ENCODE data around the gene POU3F3.

The POU3F3 gene

DNA sequence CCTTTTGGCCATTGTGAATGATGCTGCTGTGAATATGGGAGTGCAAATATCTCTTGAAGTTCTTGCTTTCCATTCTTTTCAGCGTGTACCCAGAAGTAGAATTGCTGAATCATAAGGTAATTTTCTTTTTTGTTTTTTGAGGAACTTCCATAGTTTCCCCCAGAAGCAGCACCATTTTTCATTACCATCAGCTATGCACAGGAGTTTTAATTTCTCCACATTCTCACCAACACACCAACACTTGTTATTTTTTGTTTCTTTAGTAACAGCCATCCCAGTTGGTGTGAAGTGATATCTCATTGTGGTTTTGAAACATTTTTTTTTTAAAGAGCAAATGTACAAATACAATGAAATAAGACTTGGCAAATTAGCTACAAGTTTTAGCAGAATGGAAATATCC lies 21.3 kb downstream of the POU3F3 start:
- DNase-seq (ENCODE audit: low read depth in 2 of 2) = no peak

DNA sequence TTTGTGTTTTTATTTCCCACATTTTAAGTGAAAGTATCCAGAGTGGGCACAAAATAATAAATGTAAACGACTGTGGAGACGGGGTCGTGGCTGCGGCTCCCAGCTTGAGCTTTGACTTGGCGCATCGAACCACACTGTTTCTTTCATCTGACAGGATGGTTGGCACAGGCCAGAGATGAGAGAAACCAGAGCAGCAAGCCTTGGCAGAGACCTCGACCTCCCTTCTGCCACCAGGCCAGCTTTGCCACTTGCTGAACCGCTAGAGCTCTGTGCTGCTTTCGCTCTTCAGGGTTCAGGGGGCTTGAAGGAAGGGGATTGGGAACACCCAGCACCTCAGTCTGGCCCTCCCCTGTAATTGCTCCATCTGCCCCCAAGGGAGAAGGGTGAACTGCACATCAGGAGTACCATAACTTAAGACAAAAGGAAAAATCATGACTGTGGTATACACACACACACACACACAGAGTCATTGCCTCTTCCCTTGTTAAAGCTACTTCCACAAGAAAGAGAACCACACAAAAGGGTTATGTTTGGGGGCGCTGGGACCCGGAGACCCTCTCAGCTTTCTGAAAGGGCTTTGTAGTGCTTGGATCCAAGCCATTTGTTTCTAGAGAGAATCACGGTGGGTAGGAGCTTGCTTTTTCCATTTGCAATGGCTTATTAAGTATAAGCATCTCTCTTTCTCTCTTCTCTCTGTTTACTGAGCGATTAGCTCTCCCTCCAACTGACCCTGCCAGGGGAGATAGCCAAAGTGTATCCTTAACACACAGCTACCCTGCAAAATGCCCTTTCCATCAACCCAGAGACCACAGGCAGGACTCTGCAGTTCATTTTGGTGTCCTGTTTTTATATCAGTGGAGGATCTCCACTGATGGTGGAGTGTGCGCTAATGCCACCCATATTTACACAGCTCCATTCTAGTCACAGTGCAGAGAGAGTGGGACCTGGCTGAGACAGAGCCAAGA lies 23.0 kb downstream of the POU3F3 start:
- DNase-seq (ENCODE audit: low read depth in 2 of 2) = no peak

DNA sequence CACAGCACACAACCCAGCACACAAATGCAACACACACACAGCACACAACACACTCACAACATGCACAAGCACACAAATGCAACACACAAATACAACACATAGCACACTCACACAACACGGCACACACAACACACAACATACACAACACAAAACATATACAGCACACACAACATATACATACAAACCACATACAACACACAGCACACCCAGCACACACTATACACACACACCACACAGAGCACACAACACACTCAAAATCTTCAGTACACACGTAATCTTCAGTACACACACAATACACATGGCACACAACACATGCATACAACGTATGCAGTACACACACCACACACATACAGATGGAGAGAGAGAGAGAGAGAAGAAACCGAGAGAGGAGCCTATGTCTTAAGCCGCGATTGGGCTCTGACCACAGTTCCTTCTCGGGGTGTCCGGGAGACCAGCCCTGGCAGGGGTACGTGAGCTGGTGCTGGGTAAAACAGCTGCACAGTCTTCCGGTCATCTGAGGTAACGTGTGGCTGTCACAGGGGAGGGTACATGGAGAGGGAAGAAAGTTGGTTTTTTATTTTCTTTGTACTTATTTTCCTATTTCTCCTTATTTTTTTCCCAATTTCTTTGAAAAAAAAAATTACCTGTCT lies 25.1 kb downstream of the POU3F3 start:
- DNase-seq (ENCODE audit: low read depth in 2 of 2) = no peak

DNA sequence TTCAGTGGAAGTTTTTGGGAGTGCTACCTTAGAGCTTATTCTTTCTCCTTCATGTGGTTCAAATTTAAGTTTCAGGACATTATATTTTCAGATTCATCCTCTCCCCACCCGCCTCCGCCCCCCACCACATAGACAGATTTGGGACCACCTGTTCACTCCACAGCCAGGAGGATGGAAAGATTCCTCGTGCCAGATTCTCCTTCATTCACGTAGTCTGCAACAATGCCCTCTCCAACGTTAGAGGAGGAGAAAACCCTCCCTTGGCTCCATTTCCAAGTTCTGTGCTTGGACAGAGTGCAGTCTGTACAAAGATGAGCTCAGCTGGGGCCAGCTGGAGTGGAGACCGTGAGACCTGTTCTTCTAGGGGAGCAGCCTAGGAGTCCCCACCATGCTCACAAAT lies 26.2 kb downstream of the POU3F3 start:
- no peak for DNase-seq (ENCODE audit: low read depth in 2 of 2)

DNA sequence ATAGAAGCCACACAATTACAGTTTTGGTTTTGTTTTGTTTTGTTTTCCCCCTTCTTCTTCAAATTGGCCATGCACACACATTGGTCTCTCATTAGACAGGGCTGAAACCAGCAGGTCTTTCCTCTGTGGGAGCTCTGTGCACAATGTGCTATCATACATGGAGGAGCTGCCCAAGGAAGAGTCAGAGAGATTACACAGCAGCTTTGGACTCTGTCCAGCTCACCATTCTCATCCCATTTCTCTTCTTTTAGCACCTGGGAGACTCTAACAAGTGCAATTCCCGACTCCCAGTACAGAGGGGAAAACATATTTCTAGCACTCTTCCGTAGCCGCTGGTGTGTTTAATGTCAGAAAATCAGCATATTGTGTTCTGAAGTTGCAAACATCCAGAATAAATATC lies 29.4 kb downstream of the POU3F3 start:
- DNase-seq (ENCODE audit: low read depth in 2 of 2) = no peak

DNA sequence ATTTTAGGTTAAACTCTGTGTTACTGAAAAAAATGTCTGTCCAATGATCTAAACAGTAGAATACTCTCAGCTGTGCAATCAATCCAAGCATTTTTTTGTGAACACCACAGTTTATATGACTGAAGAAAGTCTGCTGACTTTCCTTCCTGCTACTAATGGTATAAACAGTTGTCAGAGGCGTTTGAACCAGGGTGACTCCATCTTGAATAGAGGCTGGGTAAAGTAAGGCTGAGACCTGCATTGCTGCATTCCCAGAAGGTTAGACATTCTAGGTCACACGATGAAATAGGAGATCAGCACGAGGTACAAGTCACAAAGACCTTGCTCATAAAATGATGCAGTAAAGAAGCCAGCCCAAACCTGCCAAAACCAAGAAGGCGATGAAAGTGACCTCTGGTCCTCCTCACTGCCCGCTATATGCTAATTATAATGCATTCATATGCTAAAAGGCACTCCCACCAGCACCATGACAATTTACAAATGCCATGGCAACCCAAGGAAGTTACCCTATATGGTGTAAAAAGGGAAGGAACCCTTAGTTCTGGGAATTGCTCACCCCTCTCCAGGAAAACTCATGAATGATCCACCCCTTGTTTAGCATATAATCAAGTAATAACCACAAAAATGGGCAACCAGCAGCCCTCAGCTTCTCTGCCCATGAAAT lies 31.3 kb downstream of the POU3F3 start:
- no peak for DNase-seq (ENCODE audit: low read depth in 2 of 2)

DNA sequence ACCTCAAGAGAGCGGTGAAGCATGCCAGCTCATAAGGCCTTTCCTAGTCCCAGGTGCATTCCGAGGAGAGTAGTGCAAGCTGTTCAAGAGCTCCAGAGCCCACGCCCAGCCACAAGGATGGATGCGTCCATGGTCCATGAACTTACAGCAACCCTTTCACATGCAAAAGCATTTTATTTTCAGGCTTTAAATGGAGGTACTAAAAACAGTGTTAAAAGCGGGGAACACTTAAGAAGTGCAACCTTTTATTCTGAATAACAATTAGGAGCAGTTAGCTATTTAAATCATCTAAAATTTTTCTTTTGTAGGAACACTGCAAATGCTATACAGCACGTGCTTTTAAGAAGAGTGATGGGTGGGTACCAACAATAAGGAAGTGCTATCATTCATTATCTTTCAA lies 33.8 kb downstream of the POU3F3 start:
- DNase-seq (ENCODE audit: low read depth in 2 of 2) = no peak

DNA sequence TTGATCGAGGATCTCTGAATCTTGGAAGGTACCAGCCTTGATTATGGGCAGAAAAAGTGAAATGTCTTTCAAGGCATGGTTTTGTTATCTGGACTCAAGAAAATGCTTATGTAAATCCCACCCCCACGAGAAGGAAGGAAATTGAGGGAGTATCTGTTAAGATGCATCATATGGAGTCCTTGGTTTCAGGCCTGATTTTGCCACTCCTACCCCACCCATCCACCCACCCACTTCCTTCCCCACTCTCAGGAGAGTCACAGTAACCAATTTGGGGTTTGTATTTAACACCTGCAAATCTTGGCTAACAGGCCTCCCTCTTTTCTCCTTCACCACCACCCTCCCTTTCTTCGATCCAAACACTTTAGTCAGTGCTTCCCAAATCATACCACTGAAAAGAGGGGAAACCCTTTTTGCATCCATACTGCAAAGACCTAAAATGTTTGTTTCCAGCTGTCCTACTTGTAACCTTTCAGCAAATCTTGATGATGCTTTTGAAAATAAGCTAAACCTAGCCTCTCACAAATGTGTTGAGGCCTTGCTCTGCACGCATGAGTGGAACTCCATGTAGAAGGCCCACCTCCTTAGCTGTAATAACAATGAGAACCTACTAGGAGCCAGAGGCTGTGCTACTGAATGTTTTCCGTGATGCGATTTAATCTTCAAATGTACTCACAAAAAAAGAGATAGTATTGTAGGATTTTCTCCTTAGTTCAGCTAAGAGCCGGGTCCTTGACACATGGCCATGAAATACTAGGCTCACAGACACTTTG lies 34.8 kb downstream of the POU3F3 start:
- no peak for DNase-seq (ENCODE audit: low read depth in 2 of 2)

DNA sequence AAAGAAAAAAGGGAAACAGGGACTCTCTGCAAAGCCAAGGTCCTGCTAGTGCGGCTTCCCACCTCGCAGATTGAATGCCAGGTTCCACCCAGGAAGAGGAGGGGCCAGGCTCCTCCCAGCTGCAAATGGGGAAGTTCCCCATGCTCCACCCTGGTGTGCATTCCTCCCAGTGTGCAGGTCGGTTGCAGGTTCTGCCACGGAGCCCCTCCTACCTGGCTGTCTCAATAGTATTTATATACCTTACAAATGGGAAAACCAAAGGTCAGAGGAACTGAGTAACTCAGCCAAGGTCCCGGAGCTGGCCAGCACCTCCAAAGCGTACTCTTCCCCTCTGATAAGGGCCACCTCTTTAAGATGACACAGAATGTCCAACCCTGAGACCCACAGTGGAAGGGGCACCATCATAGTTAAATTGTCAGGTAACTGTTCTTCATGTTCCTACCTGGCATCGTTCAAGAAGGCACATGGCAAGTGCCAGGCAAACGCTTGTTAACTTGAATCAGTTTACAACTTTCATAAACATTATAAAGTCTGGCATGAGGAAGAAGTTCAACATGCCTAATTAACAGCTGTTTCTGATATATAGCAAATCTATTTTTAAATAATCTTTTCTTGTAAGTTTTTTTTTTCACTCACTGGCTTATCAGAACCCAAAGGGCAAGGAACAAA lies 35.5 kb downstream of the POU3F3 start:
- no peak for DNase-seq (ENCODE audit: low read depth in 2 of 2)

DNA sequence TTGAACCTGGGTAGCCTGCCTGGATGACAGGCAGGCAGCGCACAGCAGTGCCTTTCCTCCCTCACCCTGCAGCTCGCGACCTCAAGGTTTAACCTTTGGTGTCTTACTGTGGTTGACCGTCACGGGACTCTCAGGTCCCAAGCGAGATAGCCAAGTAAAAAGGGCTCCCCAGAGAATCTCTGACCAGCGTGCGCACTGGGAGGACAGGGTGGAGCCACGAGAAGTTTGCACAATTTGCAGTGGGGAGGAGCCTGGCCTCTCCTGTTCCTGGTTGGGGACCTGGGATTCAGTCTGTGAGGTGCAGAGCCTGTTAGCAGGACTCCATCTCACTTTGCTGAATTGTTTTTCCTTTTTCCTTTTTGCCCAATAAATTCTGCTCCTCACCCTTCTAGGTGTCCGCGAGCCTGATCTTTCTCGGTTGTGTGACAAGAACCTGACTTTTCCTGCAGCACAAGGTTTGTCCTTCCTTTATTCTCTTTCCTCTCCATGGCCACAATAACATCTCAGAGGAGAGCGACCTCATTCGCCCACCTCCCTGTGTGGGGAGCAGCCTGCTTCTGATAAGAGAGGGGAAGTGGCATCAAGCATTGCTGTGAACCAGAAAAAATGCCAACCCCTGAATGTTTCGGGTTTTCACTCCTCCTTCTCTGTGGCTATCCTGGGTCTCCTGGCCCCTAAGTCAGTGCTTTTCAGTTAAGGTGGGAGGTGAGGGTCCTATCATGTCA lies 36.2 kb downstream of the POU3F3 start:
- DNase-seq (ENCODE audit: low read depth in 2 of 2) = no peak

DNA sequence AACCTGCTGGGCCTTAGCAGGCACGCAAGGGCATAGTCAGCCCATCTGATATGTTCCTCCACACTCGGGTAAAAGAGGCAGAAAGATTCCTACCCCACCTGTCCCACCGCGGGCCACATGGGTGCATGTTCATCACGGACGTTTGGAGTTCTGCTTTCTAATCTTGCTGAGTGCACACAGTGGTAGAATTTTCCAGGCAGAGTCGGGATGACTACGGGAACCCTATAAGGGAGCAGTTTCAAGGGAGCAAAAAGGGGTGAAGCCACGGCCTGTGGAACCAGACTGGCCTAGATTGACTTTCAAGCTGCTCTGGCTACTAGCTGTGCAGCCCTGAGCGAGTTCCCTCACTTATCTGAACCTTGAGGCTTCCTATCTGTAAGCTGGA lies 36.8 kb downstream of the POU3F3 start:
- no peak for DNase-seq (ENCODE audit: low read depth in 2 of 2)

DNA sequence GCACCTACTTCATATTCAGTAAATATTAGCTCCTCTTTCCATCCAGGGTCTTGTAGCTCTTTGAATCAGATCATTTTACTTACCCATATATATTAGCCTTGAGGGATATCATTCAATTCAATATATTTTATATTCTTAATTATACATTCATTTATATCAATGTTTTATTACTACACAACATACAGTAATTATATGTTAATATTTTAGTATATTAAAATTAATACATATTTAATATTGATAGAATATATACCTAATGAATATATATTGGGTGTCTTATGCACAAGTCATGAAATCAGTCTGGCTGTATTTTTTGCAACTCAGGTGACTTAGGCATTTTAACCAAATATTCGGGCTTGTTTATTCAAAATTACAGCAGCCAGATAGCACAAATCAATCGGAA lies 37.2 kb downstream of the POU3F3 start:
- no peak for DNase-seq (ENCODE audit: low read depth in 2 of 2)

DNA sequence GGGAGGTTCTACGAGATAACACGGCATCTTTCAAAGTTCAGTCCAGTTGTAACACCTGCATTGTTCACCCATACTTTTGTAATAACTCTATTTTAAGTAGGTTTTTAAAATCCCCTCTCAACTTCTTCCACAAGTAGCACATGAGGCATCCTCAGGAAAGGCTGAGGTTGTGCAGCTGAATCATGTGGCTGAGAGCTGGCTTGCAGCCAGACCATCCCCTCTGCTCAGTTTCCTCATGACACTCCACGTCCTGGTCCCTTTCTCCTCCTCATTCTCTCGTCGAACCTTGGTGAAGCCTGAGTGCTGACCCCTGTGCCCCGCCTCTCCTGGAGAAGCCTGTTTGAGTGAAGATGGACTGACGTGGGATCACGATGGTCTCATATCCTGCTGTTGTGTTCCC lies 42.5 kb downstream of the POU3F3 start:
- DNase-seq (ENCODE audit: low read depth in 2 of 2) = no peak

DNA sequence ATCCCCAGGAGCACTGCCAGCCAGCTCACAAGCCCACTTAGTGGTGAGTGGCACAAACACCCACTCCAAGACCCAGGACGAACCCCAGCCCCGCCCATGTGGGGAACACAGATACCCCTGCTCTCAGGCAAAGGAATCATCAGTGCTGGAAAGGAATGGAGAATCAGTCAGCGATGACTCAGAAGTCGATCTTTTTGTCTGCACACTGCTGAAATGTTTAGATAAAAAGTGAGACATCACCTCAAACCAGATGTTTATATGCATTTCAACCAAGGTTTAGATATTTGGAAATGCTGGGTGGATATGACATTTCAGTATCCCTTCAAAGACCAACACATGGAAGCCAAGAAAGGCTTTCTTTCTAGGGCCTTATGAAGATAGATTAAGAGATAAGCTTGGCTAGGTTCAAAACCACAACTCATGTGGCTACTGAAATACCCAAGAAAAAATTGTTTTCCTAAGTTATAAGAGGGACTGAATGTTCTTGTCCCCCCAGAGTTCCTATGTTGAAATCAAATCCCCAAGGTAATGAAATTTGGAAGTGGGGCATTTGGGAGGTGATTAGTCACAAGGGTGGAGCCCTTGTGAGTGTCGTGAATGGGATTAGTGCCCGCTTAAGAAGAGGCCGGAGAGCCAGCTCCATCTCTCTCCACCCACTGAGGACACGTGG lies 43.7 kb downstream of the POU3F3 start:
- no peak for DNase-seq (ENCODE audit: low read depth in 2 of 2)

DNA sequence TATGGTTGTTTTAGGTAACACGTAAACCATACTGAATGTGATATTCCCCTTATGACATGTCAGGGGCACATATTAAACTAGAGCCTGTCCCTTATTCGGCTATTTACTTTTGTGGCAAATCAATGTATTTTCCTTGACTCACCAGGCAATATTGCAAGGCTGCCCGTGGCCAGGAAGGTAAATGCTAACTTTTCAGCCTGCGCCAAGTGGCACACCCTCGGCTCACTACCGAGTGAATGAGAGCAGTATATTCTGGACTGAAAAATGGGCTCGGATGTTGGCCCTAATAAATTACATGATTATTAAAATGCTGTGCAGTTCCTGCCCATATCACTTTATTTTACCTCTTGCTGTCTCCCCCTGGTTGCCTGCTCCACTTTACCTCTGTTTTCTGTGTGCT lies 46.7 kb downstream of the POU3F3 start:
- DNase-seq (ENCODE audit: low read depth in 2 of 2) = no peak

DNA sequence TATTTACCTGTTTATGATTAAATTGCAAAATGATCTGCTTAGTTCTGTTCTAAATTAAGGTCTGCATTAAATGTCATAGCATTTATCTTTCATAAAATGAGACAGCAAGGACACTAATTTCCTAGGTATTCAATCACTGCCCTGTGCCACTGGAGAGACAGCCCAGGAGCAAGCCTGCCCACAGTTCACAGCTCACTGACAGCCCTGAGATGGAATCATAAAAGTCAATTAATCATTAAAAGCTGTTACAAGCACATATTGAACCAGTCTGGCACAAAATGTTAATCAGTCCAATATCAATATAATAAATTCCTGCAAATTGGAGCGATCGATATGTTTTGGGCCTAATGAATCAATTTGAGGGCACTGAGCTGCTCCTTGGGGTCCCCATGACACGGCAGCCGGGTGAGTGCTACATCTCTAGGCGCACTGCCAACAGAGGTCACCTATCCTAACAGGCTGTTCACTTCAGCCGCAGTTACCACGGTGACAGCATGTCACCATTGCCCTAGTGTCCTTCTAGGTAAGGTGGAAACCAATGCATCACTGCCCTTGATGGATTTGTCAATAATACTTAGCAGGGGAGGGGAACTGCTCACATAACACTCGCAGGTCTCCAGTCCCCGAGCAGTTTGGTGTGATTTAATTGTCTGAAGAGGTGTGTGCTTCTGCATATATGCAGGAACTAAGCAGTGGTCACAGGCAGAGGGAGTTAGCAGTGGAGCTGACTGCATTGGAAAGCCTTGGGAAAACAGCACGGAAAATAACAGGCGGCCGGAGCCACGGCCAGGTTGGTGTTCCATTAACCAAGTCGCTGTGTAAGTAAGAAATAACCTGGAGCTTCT lies 47.3 kb downstream of the POU3F3 start:
- DNase-seq (ENCODE audit: low read depth in 2 of 2) = no peak

DNA sequence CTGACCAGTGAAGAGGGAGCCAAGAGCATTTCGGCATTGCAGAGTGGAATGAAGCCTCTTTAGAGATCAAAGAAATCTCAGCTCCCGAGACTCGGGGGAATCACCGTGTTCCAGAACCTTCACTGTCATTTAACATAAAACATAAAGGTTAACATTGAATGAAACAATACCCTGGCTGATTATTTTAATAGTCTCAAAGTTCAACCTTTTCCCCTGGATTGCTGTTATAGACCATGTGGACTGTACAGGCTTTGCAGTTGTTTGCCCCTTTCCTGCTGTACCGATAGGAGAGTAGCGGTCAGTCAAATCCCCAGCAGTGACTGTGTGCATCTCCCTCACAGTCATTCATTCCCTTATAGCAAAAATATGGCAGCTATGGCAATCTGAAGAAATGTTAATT lies 48.4 kb downstream of the POU3F3 start:
- DNase-seq (ENCODE audit: low read depth in 2 of 2) = no peak

Measured in stimulated activated CD8-positive, alpha-beta memory T cell treated with anti-CD3 and anti-CD28 coated beads, Interleukin-2, amount 100 ng/mL, for 1 hour (primary cell).